Choroid plexus epithelial cell (primary cell): Measurements from ENCODE around the gene IL7R.
A peak's percentile ranks its signal among the peaks of the same experiment; 100 is the strongest.
"Not testable (repeated sequence)": the region's sequence is repeated elsewhere in the genome, so short reads cannot be mapped to it uniquely, and the experiment has no call there.

Experiments
- DNase-seq: peaks from one replicate; pipeline ENCODE4 v3.0.0-alpha.2; 2010; ENCODE audit warnings: low read depth
- H3K4me3 ChIP-seq: 2 replicates; pipeline ENCODE4 v1.5.1; 2011; ENCODE audit warnings: low read depth, mild to moderate bottlenecking, control low read depth, low read length, moderate library complexity
- TF ChIP-seq, protein P1 (sequence below): conservative IDR thresholded peaks from 2 replicates; pipeline ENCODE4 v1.5.1; 2011; ENCODE audit warnings: low read depth, mild to moderate bottlenecking, control low read depth, inconsistent platforms, low read length, moderate library complexity

IL7R gene

DNA sequence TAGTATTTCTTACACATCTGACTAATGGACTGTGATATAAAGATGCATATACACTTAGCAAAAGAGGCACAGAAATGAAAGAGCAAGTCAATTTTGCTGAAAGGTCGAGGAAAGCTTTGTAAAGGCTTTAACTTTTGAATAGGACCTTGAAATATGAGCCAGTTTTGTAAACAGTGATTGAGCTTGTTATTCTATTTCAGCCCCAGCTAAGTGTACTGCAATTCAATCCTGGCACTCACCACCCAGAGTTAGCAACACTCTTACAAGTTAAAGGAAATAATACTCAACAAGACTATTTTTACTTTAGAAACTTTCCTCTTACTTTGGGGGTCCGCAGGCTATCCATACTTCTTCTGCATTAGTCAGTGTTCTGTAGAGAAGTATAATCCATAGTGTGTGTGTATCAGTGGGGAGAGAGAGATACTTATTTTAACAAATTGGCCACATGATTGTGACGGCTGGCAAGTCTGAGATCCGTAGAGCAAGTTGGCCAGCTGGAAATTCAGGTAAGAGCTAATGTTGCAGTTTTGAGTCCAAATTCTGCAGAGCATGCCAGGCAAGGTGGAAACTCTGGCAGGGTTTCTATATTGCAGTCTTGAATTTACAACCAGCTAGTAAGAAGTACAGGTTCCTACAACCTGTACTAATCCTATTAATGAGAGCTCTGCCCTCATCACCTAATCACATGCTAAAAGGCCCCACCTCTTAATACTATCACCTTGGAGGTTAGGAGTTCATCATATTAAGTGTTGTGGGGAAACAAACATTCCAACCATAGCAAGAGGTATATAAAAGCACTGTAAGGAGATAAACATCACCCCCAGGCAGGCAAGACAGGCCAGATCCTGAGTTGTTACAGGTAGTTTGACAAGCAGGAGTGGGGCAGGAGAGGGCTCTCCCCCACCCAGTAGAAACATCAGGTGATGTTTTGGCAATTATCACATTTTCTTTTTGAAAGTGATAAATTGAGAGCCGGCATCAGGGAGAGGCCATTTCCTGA lies 33.6 kb downstream of the IL7R start:
- TF ChIP-seq, protein P1, sequence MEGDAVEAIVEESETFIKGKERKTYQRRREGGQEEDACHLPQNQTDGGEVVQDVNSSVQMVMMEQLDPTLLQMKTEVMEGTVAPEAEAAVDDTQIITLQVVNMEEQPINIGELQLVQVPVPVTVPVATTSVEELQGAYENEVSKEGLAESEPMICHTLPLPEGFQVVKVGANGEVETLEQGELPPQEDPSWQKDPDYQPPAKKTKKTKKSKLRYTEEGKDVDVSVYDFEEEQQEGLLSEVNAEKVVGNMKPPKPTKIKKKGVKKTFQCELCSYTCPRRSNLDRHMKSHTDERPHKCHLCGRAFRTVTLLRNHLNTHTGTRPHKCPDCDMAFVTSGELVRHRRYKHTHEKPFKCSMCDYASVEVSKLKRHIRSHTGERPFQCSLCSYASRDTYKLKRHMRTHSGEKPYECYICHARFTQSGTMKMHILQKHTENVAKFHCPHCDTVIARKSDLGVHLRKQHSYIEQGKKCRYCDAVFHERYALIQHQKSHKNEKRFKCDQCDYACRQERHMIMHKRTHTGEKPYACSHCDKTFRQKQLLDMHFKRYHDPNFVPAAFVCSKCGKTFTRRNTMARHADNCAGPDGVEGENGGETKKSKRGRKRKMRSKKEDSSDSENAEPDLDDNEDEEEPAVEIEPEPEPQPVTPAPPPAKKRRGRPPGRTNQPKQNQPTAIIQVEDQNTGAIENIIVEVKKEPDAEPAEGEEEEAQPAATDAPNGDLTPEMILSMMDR = no peak
- peak; percentile 28 for DNase-seq

GRCh38 chr5:35892799-35893198 lies 36.1 kb downstream of the IL7R start:
- H3K4me3 ChIP-seq, DNase-seq: not testable (repeated sequence)

More for the DNA sequence above, 33.6 kb downstream of the IL7R start:
- H3K4me3 ChIP-seq = no peak overlapping the region

DNA sequence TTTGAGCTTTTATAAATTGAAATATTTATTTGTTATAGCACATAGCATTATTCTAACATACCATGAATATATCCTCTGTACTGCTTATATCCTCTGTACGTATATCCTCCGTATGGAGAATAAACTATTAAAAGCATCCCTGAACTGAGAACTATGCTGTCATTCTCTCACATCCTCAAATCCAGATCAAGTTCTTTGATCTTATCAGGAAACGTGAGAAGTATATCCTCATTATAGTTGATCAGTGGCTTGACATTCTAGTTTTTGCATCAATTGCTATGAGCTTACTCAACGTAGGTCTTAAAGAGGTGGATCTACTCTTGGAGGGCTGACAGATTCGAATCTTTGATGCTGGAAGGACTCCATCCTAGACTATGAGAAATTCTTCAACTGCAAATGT lies 37.4 kb downstream of the IL7R start:
- TF ChIP-seq, protein P1 = no peak
- DNase-seq = no peak
- H3K4me3 ChIP-seq = no peak overlapping the region

- DNase-seq = no peak
- H3K4me3 ChIP-seq = no peak overlapping the region
- TF ChIP-seq, protein P1 = no peak
Observed at GRCh38 chr5:35898952-35899660, 42.4 kb downstream of the IL7R start.

- TF ChIP-seq, protein P1 = no peak
- no peak for DNase-seq
- H3K4me3 ChIP-seq = no peak overlapping the region
Observed at GRCh38 chr5:35899800-35900199, 43.1 kb downstream of the IL7R start.

- TF ChIP-seq, protein P1 = no peak
- H3K4me3 ChIP-seq = no peak overlapping the region
- no peak for DNase-seq
Observed at GRCh38 chr5:35900972-35901695, 44.4 kb downstream of the IL7R start.

- TF ChIP-seq, protein P1 = no peak
- DNase-seq = peak; percentile 47
- H3K4me3 ChIP-seq = no peak overlapping the region
Observed at GRCh38 chr5:35902046-35902672, 45.5 kb downstream of the IL7R start.
